HCT116 (cell line): ENCODE measurements around the gene FGD4. TPM values are rescaled to one million over a fixed set of nuclear protein-coding genes. Genes with fewer than 3 reads are reported as not detected.

Experiments
- ATAC-seq: fragments of 200-7000 bp; cut with Tn5 transposase; 2 replicates; pipeline ENCODE4 v1.9.1; 2020; ENCODE audit warnings: mild to moderate bottlenecking, moderate library complexity
- BruUV-seq: library from RNA; stranded (reverse); fragments of 400-500 nt; replicated peaks from 2 replicates; lab custom pipeline; 2021; lab: Mats Ljungman, UMichigan
- CTCF ChIA-PET: fragments of 300-600 bp; sonication (Branson Sonifier 250); formaldehyde crosslinking; loops from one replicate; lab custom pipeline; 2021; ENCODE audit warnings: antibody characterized with exemption; lab: Charles Lee
- POLR2A ChIA-PET: fragments of 300-600, 350-600 bp; sonication (Branson Sonifier 250); formaldehyde crosslinking; loops from one replicate; lab custom pipeline; 2021; ENCODE audit warnings: antibody characterized with exemption; lab: Charles Lee
- RAD21 ChIA-PET, 2 experiments: fragments of 300-600 bp; sonication (Branson Sonifier 250); formaldehyde crosslinking; loops; one replicate each; lab custom pipeline; 2023; ENCODE audit warnings: low total read pairs in 2 of 2; ENCODE audit not compliant: uncharacterized antibody in 2 of 2, unreplicated experiment in 2 of 2, low non-redundant PET in 1 of 2; lab: Charles Lee
- DNase-seq: peaks from one replicate; pipeline ENCODE4 v3.0.0-alpha.2; 2010; ENCODE audit warnings: low read depth, low spot score
- H2AFZ ChIP-seq: fragments of 200-600 bp; shearing (Covaris generic), sonication (generic); 2 replicates; pipeline ENCODE4 v1.6.1; 2017; ENCODE audit warnings: low read depth, mixed run types, mixed read lengths, antibody characterized with exemption, low read length; ENCODE audit not compliant: poor library complexity, severe bottlenecking
- H3K27ac ChIP-seq: 2 replicates; pipeline ENCODE4 v1.5.1; 2012; ENCODE audit warnings: low read depth, low read length
- H3K27me3 ChIP-seq: fragments of 200-600 bp; sonication (generic); 2 replicates; pipeline ENCODE4 v1.6.1; 2016; ENCODE audit warnings: mixed run types, low read length, mixed read lengths; ENCODE audit not compliant: insufficient read depth
- H3K36me3 ChIP-seq, 2 experiments: fragments of 200-500 bp in 1 of 2; fragments of 200-600 bp in 1 of 2; sonication (Bioruptor generic) in 1 of 2; sonication (generic) in 1 of 2; 2 replicates each; pipeline versions ENCODE4 v1.5.1 to v1.6.1; 2014 to 2016; ENCODE audit warnings: low read length in 2 of 2, inconsistent platforms in 1 of 2, mixed read lengths in 1 of 2, mixed run types in 1 of 2; ENCODE audit not compliant: insufficient read depth in 2 of 2, control insufficient read depth in 1 of 2
- H3K4me1 ChIP-seq, 2 experiments: fragments of 200-600 bp in 1 of 2; sonication (generic) in 1 of 2; 2 replicates each; pipeline versions ENCODE4 v1.5.1 to v1.6.1; 2012 to 2017; ENCODE audit warnings: low read length in 2 of 2, inconsistent platforms in 1 of 2, mild to moderate bottlenecking in 1 of 2, mixed read lengths in 1 of 2, mixed run types in 1 of 2, moderate library complexity in 1 of 2; ENCODE audit not compliant: insufficient read depth in 2 of 2, control insufficient read depth in 1 of 2
- H3K4me2 ChIP-seq: fragments of 200-600 bp; sonication (generic); 2 replicates; pipeline ENCODE4 v1.6.1; 2017; ENCODE audit warnings: mixed run types, low read length, mixed read lengths
- H3K4me3 ChIP-seq, 2 experiments: fragments of 200-600 bp in 1 of 2; sonication (generic) in 1 of 2; replicated peaks in 1 of 2; 2 replicates each; pipeline ENCODE4 v1.5.1; 2011 to 2016; ENCODE audit warnings: low read length in 2 of 2, control low read depth in 1 of 2, low read depth in 1 of 2, mild to moderate bottlenecking in 1 of 2, mixed read lengths in 1 of 2, mixed run types in 1 of 2
- H3K79me2 ChIP-seq: fragments of 200-600 bp; sonication (generic); 2 replicates; pipeline ENCODE4 v1.6.1; 2017; ENCODE audit warnings: mild to moderate bottlenecking, mixed run types, low read length, moderate library complexity, mixed read lengths; ENCODE audit not compliant: insufficient read depth
- H3K9ac ChIP-seq: fragments of 200-600 bp; sonication (generic); 2 replicates; pipeline ENCODE4 v1.6.1; 2016; ENCODE audit warnings: low read length, mixed read lengths
- H3K9me2 ChIP-seq: fragments of 200-600 bp; sonication (generic), shearing (Covaris generic); 2 replicates; pipeline ENCODE4 v1.6.1; 2017; ENCODE audit warnings: mixed run types, mild to moderate bottlenecking, moderate library complexity; ENCODE audit not compliant: insufficient read depth
- H3K9me3 ChIP-seq, 2 experiments: fragments of 200-500 bp in 1 of 2; fragments of 200-600 bp in 1 of 2; sonication (Bioruptor generic) in 1 of 2; sonication (generic) in 1 of 2; 2 replicates each; pipeline ENCODE4 v1.6.1; 2014 to 2017; ENCODE audit warnings: low read length in 2 of 2, mixed read lengths in 2 of 2, inconsistent platforms in 1 of 2, low read depth in 1 of 2, mild to moderate bottlenecking in 1 of 2, mixed run types in 1 of 2, moderate library complexity in 1 of 2; ENCODE audit not compliant: control insufficient read depth in 1 of 2, insufficient read depth in 1 of 2
- H4K20me1 ChIP-seq: fragments of 200-600 bp; sonication (generic), shearing (Covaris generic); 2 replicates; pipeline ENCODE4 v1.6.1; 2017; ENCODE audit warnings: mixed run types, mild to moderate bottlenecking, moderate library complexity; ENCODE audit not compliant: insufficient read depth
- CBX3 ChIP-seq: IDR thresholded peaks from 2 replicates; pipeline ENCODE4 v1.6.1; 2012; ENCODE audit warnings: low read depth
- CEBPB ChIP-seq: IDR thresholded peaks from 2 replicates; pipeline ENCODE4 v1.6.1; 2012; ENCODE audit warnings: low read depth
- FOSL1 ChIP-seq: IDR thresholded peaks from 2 replicates; pipeline ENCODE4 v1.6.1; 2012; ENCODE audit warnings: low read depth
- SRF ChIP-seq: IDR thresholded peaks from 2 replicates; pipeline ENCODE4 v1.6.1; 2012; ENCODE audit warnings: low read depth
- ZFX ChIP-seq: fragments of 450-650 bp; IDR thresholded peaks from 2 replicates; pipeline ENCODE4 v1.6.1; 2017
- ZNF274 ChIP-seq: fragments of 200-500 bp; sonication (Bioruptor generic); IDR thresholded peaks from 2 replicates; pipeline ENCODE4 v1.6.1; 2014; ENCODE audit warnings: mild to moderate bottlenecking, low read depth, low read length, inconsistent platforms
- intact Hi-C: fragments of 100-400 bp; cut with micrococcal nuclease; formaldehyde crosslinking; loops from 2 replicates; pipeline ENCODE4 v1.10.0; 2022
- total RNA-seq: library from RNA; stranded (reverse); gene quantifications from one replicate; pipeline ENCODE4 v1.2.1, GENCODE V29; 2021; ENCODE audit not compliant: unreplicated experiment
- TF ChIP-seq, protein P1 (sequence below): IDR thresholded peaks from 2 replicates; pipeline ENCODE4 v1.6.1; 2012
- TF ChIP-seq, protein P2 (sequence below): IDR thresholded peaks from 2 replicates; pipeline ENCODE4 v1.6.1; 2011; ENCODE audit warnings: mild to moderate bottlenecking, low read length, moderate library complexity; ENCODE audit not compliant: insufficient replicate concordance; ENCODE audit errors: extremely low read depth

FGD4 gene
- total RNA-seq, 1 experiment from 2014 or later: 7.7 TPM

- RAD21 ChIA-PET: no interaction called here
- no TSS peak for BruUV-seq
- POLR2A ChIA-PET: no interaction called here
Measured at GRCh38 chr12:32366714-32367113, 32.6 kb upstream of the FGD4 start.

DNA sequence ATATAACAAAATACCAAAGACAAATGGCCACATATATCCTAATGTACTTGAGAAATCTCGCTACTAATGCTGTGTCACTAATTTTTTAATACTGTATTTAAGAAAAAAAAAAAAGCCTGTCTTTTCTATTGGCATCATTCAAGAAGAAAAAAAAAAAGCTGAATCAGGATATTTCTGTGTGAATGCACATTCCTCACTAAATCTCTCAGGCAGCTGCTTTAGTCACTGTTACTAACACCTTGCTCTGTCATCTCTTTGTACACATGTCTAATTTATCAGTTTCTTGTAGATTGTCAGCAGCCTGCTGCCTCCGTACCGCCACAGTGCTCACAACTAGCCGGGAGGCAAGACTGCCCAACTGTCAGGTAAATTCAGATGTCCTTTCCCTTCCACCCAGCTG, 32.0 kb upstream of the FGD4 start:
- Histone ChIP-seq H3K4me1 (no peaks in the 10 kb centered on the region), H3K27ac (no peak overlapping the region), H3K9ac (no peak overlapping the region), H3K9me3 (no peaks in the 10 kb centered on the region), H4K20me1 (no peaks in the 10 kb centered on the region), H3K4me3 (no peak overlapping the region), H3K4me2 (no peak overlapping the region), H2AFZ (no peak overlapping the region), H3K79me2 (no peaks in the 10 kb centered on the region), H3K36me3 (no peaks in the 10 kb centered on the region), H3K9me2 (no peaks in the 10 kb centered on the region), H3K27me3 (no peaks in the 10 kb centered on the region)
- intact Hi-C loops: loop anchor here (2.0 to 10.0 kb wide), 3 partner anchors 87 to 1657 kb away; partner anchors contain the start of gene ALG10
- ChIA-PET POLR2A (no interaction called here), RAD21 (no interaction called here), CTCF (no interaction called here)
- DNase-seq (no peak), ATAC-seq (no peak)
- TF ChIP-seq FOSL1 (no peak), ZFX (no peak), ZNF274 (no peak), CEBPB (no peak)
- TF ChIP-seq, protein P1, sequence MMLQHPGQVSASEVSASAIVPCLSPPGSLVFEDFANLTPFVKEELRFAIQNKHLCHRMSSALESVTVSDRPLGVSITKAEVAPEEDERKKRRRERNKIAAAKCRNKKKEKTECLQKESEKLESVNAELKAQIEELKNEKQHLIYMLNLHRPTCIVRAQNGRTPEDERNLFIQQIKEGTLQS: no peak
- TF ChIP-seq, protein P2, sequence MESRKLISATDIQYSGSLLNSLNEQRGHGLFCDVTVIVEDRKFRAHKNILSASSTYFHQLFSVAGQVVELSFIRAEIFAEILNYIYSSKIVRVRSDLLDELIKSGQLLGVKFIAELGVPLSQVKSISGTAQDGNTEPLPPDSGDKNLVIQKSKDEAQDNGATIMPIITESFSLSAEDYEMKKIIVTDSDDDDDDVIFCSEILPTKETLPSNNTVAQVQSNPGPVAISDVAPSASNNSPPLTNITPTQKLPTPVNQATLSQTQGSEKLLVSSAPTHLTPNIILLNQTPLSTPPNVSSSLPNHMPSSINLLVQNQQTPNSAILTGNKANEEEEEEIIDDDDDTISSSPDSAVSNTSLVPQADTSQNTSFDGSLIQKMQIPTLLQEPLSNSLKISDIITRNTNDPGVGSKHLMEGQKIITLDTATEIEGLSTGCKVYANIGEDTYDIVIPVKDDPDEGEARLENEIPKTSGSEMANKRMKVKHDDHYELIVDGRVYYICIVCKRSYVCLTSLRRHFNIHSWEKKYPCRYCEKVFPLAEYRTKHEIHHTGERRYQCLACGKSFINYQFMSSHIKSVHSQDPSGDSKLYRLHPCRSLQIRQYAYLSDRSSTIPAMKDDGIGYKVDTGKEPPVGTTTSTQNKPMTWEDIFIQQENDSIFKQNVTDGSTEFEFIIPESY: no peak
- no TSS peak for BruUV-seq

More at GRCh38 chr12:32366714-32367113, 32.6 kb upstream of the FGD4 start:
- H3K27me3 ChIP-seq: no peaks in the 10 kb centered on the region
- TF ChIP-seq SRF (no peak), CBX3 (no peak)
- TF ChIP-seq, all 23 proteins: peak for 0
- CTCF ChIA-PET: interaction anchor here (0.9 kb wide), 1 partner anchor 388 kb away, joined by 4 read pairs; no protein-coding TSS in a partner anchor
- no peak overlapping the region for H2AFZ ChIP-seq
- no peaks in the 10 kb centered on the region for H3K36me3 ChIP-seq
- H3K4me2 ChIP-seq: no peak overlapping the region
- ATAC-seq (no peak), DNase-seq (no peak)
- no peaks in the 10 kb centered on the region for H4K20me1 ChIP-seq
- H3K79me2 ChIP-seq: no peaks in the 10 kb centered on the region
- H3K9ac ChIP-seq: no peak overlapping the region
- H3K27ac ChIP-seq: no peak overlapping the region
- H3K9me3 ChIP-seq: no peaks in the 10 kb centered on the region
- intact Hi-C loops: loop anchor here (2.0 to 10.0 kb wide), 3 partner anchors 88 to 1658 kb away; partner anchors contain the start of gene ALG10
- H3K4me1 ChIP-seq: no peaks in the 10 kb centered on the region
- H3K9me2 ChIP-seq: no peaks in the 10 kb centered on the region
- H3K4me3 ChIP-seq: no peak overlapping the region
